PC-3 (cell line): ENCODE results near the gene PRIMA1.

Experiments
- EZH2 ChIP-seq: fragments of 300-600 bp; sonication (generic); IDR thresholded peaks from one replicate; pipeline ENCODE4 v1.6.1; 2017; ENCODE audit warnings: antibody characterized with exemption, mild to moderate bottlenecking, low read length; ENCODE audit not compliant: unreplicated experiment
- EZH2phosphoT487 ChIP-seq: fragments of 300-600 bp; sonication (generic); IDR thresholded peaks from 2 replicates; pipeline ENCODE4 v1.6.1; 2018; ENCODE audit warnings: mild to moderate bottlenecking, antibody characterized with exemption, low read length, borderline replicate concordance
- TF ChIP-seq, protein P1 (sequence below): fragments of 300-600 bp; sonication (generic); conservative IDR thresholded peaks from 2 replicates; pipeline ENCODE4 v1.5.1; 2017; ENCODE audit warnings: antibody characterized with exemption, low read depth, mild to moderate bottlenecking, low read length

DNA sequence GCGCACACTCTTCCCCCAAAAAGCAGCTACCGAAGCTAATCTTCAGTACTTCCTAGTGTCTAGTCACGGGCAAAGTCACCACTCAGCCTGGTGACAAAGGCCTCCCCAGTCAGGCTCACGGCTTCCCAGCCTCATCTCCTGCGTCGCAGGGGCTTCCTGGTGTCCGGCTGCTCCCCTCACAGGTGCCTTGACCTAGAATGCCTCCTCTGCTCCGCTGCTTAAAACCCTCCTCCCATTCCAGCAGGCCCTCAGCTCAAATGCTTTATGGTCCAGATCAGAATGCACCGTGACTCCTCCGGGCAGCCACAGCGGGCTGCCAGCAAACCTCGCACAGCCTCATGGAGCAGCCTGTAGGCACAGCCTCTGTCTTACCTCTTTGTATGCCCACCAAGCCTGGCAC is 53.1 kb downstream of the PRIMA1 start:
- TF ChIP-seq EZH2: no peak
- TF ChIP-seq, protein P1, sequence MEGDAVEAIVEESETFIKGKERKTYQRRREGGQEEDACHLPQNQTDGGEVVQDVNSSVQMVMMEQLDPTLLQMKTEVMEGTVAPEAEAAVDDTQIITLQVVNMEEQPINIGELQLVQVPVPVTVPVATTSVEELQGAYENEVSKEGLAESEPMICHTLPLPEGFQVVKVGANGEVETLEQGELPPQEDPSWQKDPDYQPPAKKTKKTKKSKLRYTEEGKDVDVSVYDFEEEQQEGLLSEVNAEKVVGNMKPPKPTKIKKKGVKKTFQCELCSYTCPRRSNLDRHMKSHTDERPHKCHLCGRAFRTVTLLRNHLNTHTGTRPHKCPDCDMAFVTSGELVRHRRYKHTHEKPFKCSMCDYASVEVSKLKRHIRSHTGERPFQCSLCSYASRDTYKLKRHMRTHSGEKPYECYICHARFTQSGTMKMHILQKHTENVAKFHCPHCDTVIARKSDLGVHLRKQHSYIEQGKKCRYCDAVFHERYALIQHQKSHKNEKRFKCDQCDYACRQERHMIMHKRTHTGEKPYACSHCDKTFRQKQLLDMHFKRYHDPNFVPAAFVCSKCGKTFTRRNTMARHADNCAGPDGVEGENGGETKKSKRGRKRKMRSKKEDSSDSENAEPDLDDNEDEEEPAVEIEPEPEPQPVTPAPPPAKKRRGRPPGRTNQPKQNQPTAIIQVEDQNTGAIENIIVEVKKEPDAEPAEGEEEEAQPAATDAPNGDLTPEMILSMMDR: no peak
- no peak for TF ChIP-seq EZH2phosphoT487
